ENCODE data around the gene FLYWCH2.

FLYWCH2 gene

DNA sequence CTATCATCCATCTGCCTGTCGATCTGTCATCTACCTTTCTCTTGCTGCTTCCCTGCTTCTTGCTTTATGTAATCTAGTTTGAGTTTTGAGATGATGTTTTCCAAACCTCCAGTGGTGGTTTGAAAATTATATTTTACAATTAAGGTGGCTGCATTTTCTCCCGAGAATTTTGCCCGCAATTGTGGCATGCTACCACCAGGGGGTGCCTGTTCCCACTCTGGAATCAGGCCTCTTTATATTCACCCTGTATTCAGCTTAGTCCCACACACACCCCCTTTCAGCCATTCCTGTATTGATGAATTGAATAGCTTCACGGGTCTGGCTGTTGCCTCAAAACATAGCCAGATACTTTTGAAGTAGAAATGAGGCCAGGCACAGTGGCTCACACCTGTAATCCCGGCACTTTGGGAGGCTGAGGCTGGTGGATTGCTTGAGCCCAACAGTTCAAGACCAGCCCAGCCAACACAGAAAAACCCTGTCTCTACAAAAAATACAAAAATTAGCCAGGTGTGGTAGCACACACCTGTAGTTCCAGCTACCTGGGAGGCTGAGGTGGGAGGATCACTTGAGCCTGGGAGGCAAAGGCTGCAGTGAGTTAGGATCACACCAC, 28.2 kb upstream of the FLYWCH2 start:
- no peak for DNase-seq

DNA sequence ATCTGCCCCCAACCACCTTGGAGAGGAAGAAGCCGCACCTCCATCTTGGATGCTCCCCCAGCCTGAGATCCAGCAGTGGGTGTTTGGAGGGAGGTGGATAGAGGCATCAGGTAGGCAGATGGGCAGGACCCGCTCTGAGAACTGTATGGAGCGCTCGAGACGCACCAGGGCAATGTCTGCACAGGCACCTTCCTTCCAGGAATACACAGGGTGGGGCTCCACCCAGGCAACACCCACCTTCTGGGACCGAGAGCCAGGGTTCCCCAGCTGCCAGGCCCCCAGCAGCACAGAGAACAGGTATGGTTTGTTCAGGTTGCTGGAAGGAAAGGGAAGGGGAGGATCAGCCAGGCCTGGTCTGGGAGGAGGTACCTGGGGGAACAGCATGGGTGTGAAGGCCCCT, 27.5 kb upstream of the FLYWCH2 start:
- no peak for DNase-seq

DNA sequence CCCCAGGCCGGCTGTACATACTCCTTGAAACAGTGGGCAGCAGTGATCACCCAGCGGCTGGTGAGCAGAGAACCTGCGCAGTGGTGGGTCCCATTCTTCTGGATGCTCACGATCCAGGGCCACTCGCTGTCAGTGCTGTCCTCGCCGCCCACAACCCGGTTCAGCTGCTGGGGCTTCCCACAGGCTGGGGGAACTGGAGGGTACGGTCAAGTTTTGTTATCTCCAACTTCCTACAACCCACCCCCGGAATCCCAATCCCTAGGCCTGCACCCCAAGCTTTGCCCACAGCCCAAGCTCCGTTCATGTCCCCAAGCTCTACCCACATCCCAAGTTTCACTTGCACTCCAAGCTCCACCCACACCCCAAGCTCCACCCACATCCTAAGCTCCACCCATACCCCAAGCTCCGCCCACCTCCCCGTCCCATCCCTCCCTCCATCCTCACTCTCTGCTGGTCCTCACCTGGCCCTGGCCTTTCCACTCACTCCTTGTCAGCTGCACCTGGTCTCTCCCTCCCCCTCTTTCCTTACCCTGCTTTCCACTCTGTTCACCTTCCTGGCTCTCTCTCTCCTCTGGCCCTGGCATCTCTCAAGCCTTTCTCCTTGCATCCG, 26.8 kb upstream of the FLYWCH2 start:
- no peak for DNase-seq

DNA sequence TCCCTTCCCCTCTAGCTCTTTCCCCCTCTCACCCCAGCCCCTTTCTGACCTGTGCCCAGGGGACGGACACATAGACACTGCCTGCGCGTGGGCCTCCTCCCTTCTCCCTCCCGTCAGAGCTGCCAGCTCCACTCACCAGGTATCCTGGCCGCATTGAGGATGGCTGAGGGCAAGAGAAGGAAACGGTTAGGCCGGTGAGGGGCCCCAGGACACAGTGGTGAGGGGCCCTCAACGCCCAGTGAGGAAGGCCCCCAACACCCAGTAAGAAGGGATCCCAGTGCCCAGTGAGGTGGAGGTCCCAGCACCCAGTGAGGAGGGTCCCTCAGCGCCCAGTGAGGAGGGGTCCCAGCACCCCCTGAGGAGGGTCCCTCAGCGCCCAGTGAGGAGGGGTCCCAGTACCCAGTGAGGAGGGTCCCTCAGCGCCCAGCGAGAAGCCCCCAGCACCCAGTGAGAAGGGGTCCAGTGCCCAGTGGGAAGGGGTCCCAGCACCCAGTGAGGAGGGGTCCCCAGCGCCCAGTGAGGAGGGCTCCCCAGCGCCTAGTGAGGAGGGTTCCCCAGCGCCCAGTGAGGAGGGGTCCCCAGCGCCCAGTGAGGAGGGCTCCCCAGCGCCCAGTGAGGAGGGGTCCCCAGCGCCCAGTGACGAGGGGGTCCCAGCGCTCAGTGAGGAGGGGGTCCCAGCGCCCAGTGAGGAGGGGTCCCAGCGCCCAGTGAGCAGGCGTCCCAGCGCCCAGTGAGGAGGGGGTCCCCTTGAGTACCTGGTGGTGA, 26.1 kb upstream of the FLYWCH2 start:
- no peak for DNase-seq

DNA sequence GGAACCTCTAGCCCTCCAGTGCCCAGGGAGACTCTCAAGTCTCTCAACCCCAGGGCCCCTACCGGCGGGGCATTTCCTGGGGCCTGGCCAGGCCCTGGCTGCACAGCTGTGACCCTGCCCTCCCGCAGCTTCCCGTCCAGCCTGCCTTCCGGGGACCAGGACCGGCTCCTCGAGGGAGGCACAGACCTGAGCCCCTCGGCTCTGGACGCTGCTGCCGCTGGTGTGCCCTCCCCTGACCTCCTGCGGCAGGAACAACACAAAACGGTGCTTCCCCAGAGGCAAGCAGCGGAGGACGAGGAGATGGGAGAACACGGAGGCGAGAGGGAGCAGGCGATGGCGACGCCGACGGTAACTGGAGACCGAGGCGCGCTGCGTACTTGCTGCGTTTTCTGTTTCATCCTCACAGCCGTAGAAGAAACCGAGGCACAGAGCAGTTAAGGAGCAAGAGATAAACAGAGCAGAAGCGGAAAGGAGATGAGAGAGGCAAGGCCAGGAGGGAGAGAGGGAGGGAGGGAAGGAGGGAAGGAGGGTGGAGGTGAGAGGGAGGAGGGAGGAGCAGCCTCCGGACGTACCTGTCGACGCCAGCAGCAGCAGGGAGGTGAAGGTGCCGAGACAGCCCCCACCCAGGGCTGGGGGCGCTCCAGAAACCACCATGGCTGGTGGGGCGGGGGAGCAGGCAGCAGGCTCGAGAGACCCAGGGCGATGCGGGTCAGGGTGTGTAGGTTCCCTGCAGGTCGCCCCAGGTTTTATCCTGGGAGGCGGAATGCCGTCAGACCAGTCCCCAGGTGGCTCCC, 25.4 kb upstream of the FLYWCH2 start, which contains the start of gene PRSS22:
PRSS22 (minus strand) TSS at position 720 of the 794 bp plus-strand sequence; CDS start at position 654, 66 bp downstream.
- DNase-seq = no peak

DNA sequence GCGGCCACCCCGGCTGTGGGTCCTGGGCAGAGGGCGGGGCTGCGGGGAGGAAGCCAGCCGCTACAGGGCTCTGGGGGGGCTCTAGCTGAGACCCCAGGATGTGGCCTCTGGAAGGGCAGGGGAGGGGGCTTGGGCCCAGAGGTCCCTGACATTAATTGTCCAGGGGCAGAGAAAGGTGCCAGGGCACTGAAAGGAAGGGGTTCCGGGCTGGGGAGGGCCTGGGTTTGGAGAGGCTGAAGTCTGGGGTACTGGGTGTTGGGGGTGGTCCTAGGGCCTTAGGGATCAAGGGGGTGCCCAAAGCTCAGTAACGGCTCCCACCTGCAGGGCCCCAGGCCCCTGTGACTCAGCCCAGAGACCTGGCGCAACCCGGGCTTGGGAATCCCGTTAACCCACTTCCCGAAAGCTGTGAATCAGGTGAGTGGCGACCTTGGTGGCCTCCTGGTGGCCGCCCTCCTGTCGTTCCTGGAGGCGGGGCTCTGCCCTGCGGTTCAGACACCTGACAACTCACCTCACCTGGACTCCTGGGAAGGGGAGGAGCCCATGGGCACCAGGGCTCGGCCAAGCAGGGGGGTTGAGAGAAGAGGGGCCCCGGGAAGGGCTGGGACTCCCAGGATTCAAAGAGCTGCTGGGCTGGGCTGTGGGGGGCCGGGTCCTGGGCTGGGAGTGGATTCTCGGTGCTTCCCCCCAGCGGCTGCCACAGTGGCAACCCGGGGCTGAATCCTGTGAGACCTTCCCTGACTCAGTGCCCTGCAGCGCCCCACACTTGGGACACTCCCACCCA, 24.6 kb upstream of the FLYWCH2 start:
- DNase-seq = no peak

DNA sequence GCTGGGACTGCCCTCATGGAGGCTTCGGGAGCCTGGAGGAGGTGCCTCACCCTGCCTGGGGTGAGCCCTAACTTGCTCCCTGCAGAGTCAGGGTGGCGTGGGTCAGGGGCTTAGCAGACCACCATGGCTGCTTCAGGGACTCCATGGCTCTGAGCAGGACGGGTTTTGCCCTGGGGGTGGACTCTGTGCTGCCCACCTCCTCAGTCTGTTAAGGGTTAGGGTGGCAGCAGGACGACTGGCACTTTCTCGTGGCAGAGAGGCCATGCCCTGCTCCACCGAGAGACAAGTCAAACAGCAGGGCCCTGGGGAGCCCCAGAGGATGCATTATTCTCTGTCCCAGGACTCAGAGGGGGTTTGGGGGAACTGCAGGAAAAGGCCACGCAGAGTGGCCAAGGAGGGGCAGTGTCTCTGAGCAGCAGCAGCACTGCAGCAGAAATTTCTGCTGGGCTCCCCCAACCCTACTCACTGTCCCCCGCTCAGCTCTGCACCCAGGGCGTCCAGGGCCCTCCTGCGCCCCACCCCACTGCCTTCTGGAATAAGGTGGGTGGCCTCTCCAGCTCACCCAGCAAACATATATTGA, 23.2 kb upstream of the FLYWCH2 start:
- no peak for DNase-seq

DNA sequence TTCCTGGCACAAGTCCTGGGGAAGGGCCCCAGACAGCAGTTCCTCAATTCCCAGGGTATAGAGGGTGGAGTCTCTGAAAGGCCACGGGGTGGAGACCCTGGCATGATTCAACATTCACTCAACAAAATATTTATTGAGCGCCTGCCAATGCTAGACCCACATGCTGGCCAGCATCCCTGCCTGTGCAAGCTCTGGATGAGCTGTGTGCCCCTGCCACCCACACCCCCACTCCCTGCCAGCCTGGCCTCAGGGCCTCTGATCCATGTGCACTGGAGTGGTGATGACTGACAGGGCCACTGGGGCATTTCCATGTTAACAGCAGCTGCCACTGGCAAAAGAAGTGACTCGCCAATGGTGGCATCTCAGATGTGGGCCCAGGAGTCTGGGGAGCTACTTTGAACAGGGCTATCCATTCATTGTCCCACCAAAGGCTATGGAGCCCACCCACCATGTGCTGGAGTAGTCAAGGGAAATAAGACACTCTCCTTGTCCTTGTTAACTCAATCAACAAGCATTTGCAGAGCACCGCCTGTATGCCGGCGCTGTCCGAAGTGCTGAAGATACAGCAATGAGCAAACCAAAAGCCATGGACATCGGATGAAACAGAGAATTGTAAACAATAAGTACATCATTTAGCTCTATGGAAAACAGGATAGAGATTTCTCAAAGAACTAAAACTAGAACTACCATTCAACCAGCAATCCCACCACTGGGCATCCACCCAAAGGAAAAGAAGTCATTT, 22.0 kb upstream of the FLYWCH2 start:
- DNase-seq = no peak

DNA sequence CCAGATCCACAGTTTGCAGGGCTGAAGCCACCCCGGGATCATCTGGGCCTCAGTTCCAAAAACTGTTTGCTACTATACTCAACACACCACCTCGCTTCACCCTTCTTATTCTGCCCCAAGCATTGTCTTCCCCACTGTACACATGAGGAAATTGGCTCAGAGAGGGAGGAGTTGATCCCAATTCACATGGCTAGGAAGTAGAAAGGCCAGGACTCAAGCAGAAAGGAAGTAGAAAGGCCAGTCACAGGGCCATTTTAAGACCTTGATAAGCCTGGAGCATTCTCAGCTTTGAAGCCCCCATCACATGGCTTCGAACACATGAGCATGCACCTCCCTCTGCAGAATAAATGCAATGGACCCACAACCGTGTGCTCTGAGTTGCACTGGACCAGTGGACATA, 17.4 kb upstream of the FLYWCH2 start:
- no peak for DNase-seq

DNA sequence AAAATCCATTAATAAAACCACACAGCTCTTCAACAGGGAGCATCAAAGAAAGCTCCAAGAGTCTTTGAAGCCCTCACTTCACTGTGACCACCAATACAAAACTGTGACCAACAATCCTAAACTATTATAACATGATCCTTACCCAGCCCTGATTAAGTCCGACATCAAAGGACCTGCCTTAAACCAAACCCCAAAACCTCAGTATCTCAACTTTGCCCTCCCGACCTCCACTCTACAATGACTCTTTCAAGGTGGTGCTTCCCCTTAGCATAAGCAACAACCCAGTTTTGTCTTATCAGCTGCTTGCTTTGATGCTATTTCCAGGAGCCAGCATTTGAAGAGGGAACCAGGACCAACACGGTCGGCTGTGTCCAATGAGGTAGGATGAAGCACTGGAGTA, 16.6 kb upstream of the FLYWCH2 start:
- no peak for DNase-seq

DNA sequence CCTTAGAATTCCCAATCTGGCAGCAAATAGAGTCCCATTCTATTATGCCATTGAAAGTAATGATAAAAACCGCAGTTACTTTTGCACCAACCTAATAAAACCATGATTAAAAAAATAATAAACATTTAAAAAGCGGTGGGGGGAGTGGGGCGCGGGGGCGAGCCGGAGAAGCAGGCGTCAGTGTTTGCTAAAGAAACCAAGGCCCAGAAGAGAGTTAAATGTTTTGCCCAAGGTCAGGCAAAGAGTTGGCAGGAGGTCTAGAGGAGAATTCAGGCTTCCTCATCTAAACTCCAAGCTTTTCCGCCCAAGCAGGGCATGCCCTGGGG, 15.4 kb upstream of the FLYWCH2 start:
- DNase-seq = no peak

DNA sequence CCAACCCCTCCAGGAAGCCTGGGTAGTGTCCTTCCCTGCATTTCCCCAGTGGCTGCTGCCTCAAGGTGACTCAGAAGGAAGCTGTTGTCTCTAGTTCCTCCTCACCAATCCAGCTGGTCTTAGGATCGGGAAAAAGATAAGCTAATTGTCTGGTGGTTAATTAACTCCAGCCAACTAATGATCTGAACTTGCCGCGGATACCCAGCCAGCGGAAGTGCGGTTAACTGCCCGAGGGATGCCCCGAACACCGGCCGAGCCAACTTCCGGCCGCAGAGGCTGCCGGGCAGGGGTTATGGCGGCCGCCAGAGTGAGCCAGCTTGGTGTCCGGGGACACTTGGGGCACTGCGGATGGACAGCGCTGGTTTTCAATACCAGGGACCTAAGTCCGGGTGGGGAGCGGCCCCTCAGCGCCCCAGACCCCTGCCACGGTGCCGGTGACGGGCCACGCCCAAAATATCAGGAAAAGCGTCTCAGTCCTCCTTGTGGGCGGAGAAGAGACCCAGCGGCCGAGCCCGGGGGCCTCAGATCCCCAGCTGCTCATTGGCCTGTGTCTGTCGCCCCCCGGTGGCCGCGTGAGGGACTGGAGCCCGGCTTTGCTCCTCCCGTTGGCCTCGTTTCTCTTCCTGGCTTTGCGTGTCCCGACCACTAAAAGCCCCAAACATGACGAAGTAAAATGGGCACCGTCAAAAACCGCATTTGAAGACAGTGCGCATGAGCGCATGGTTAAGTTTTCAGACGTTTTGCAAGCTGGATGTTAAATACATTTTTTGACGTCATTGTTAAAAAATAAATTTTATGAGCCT, 14.8 kb upstream of the FLYWCH2 start:
- DNase-seq = peak; percentile 95

DNA sequence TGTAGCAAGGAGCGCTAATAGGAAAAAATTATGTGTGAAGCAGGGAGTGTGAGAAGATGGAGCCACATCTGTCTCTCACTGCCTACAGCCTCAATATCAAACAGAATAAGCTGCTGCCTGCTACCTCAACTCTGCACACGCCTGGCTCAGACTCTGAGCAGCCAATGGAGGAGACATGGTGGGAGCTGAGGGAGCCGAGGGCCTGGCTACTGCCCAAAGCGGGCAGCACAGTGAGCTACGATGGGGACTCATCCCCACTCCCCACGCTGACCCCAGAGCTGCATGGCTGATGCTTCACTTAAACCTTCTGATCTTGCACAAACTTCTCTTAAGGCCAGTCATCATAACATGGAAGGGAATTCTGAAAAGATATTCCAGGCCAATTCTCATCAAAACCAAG, 11.1 kb upstream of the FLYWCH2 start:
- DNase-seq = no peak

DNA sequence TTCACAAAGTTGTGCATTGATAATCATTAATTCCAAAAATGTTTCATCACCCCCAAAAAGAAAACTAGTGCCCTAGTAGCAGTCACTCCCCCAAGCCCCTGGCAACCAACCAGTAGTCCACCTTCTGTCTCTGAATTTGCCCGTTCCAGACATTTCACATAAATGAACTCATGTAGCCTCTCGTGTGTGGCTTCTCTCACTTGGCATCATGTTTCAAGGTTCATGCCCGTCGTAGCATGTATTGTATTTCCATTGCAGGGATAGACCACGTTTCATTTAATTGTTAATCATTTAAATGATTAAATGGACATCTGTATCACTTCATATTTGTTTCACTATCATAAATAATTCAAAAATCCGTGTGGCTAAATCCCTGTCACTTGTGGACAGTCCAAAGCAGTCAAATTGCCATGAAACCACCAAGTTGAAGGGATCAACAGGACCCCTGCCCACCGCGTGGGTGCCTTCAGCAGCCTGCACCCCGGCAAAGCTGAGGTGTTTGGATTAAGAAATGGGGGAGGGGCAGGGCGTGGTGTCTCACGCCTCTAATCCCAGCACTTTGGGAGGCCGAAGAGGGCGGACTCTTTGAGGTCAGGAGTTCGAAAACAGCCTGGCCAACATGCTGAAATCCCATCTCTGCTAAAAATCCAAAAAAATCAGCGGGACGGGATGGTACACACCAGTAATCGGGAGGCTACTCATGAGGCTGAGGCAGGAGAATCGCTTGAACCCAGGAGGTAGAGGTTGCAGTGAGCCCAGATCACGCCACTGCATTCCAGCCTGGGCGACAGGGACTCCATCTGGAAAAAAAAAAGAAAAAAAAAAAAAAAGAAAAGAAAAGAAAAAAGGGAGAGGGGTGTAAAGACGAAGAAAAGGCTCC, 8.7 kb upstream of the FLYWCH2 start:
- DNase-seq = no peak

DNA sequence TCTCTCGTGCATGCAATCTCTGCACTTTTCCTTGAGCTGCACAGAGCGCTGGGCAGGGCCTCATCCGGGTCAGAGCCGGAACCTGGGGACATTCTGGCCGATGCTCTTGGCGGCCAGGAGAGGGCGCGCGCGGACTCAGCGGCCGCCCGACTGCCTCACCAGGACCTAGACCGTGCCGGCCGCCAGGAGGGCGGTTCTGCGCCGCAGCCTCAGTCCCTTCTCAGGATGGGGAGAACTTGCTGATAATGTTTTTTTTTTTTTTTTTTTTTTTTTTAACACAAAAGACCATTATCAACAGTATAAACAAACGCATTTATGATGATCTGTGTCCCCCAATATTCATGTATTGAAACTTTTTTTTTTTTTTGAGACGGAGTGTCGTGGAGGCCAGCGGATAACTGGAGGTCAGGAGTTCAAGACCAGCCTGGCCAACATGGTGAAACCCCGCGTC, 8.1 kb upstream of the FLYWCH2 start:
- DNase-seq = peak; percentile 60

DNA sequence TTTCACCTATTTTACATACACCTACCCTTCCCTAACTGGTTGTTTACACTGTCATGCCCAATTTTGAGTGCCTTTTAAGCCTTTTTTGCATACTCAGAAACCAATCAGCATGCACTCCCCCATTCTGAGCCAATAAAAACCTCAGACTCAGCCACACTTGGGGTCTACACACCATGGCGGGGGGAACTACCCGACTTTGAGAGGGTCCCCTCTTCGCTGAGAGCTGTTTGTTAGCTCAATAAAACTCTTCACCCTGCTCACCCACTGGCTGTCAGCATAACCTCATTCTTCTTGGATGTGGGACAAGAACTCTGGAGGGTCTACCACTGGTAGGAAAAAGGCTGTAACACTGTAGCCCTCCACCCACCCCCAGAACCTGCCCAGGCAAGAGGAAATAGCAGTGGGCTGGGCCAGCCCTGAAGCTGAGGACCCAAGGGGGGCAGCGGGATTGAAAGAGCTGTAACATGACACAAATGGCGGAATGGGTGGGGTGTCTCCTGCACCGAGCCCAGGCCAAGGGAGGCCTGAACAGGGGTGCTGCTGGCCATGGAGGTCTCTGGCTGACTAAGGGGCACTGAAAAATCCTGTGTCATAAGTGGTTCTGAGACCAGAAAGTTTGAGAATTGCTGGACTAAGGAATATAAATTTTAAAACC, 3.0 kb upstream of the FLYWCH2 start:
- DNase-seq = no peak

DNA sequence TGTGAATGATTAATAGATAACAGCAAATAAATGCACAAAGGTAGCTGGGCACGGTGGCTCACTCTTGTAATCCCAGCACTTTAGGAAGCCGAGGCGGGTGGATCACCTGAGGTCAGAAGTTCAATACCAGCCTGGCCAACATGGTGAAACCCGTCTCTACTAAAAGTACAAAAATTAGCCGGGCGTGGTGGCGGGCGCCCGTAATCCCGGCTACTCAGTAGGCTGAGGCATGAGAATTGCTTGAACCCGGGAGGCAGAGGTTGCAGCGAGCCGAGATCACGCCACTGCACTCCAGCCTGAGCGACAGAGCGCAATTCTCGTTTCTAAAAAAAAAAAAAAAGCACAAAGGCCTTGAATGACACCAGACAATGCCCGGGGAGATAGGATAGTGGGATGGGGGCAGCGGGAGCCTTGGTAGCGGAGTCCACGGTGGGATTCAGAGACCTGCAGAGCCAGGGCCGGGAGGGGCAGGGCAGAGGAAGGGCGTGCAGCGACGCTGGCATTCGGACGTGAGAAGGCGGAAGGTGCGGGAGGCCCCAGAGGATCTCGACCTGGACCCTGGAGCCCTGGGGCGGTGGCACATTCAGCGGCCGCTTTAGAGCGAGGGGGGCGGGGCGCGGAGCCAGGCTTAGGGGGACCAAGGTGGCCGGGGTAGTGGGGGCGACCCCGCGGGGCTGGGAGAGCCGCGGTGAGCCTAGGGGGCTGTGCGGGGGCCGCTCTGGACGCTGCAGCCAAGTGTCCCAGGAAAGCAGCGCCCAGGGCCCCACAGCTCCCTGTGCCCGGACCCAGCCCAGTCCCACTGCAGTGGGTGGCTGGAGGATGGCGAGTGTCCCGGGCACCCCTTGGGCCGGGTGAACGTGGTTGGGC, 999 bp upstream of the FLYWCH2 start:
- DNase-seq = peak; percentile 33

DNA sequence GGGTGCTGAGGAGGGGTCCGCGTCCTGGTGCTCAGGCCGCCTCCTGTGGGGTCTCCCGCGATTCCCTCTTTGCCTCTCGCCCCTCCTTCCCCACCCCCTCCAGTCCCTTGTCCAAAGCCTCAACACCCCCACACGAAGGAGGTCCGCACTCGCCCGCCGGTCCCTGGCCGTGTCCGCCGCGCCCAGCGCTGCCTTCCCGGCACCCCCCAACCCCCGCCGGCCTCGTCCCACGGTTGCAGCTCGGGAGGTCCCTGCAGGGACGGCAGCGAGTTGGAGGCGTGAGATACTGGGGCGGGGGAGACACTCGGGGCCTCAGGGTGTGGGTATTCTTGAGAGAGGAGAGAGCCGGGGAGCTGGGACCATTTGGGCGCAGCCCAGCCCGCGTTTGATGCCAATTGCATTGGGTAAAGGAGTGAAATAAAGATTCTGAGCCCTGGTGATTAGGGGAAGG, 468 bp downstream of the FLYWCH2 start:
- DNase-seq = no peak
